ENCODE results near the gene MAN1B1.

DNA sequence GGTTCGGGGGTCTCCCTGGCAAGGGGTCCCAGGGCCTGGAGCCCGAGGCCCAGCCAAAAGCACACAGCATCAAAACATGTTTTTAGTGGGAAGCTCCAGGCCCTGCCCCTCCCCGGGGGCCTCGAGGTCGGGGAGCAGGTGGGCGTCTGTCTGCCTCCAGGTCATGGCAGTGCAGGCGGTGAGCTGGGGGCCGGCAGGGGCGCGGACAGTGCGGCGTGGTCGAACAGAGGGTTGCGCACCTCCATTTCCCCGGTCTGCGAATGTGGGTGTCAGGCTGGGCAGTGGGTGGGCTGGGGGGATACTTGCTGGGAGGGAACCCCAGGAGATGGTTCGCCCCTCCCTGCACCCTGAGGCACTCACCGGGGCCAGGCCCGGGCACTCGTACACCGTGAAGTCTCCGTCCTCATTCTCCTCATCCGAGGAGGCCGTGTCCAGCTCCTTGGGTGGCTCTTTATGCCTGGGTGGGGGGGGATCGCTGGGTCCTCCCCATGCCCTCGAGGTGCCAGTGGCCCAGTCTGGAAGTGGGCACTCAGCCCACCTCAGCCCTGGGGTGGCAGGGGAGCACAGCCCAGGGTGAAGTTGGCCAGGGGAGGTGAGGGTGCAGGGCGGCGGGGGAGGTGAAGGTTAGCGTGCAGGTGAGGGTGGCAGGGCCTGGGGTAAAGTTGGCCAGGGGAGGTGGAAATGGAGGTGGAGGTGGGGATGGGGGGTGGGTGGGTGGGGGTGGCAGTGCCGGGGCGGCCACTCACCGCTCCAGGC lies 47.0 kb upstream of the MAN1B1 start:
- TF ChIP-seq CTCF (IDR thresholded peaks at IDR 0.05) (no peak), POLR2A (IDR thresholded peaks at IDR 0.05) (no peak), POLR2AphosphoS5 (IDR thresholded peaks at IDR 0.05) (no peak)

Measured in prostate gland (tissue), 2 donors.